HEK293 (cell line): ENCODE results near the gene HTR4.

Experiments
- CTCF ChIA-PET: fragments of 350-600 bp; formaldehyde crosslinking; extraction: SDS; loops from one replicate; lab custom pipeline; 2021; ENCODE audit warnings: antibody characterized with exemption; lab: Yijun Ruan, JAX
- POLR2A ChIA-PET: fragments of 300-600 bp; formaldehyde crosslinking; extraction: SDS; loops from one replicate; lab custom pipeline; 2020; ENCODE audit warnings: antibody characterized with exemption, inconsistent platforms; lab: Yijun Ruan, JAX
- H3K27ac ChIP-seq: fragments of 200-500 bp; sonication (Bioruptor generic); 2 replicates; pipeline ENCODE4 v1.5.1; 2014; ENCODE audit warnings: low read depth, low read length, control low read depth, inconsistent platforms; ENCODE audit errors: extremely low read depth
- H3K36me3 ChIP-seq, 2 experiments: fragments of 200-500 bp in 1 of 2; sonication (Bioruptor generic) in 1 of 2; 1 replicate in 1 of 2; 2 replicates in 1 of 2; pipeline ENCODE4 v1.5.1; 2014 to 2017; ENCODE audit warnings: inconsistent platforms in 2 of 2, low read length in 2 of 2; ENCODE audit not compliant: control insufficient read depth in 2 of 2, insufficient read depth in 1 of 2
- H3K4me1 ChIP-seq: fragments of 200-500 bp; sonication (Bioruptor generic); 2 replicates; pipeline ENCODE4 v1.5.1; 2014; ENCODE audit warnings: mild to moderate bottlenecking, low read length, inconsistent platforms; ENCODE audit not compliant: control insufficient read depth, insufficient read depth
- H3K4me3 ChIP-seq: 2 replicates; pipeline ENCODE4 v1.5.1; 2011; ENCODE audit warnings: low read depth, mild to moderate bottlenecking, control low read depth, low read length, moderate library complexity
- H3K9me3 ChIP-seq: fragments of 200-500 bp; sonication (Bioruptor generic); 2 replicates; pipeline ENCODE4 v1.5.1; 2014; ENCODE audit warnings: low read depth, low read length, inconsistent platforms; ENCODE audit not compliant: control insufficient read depth, insufficient read depth
- GLIS1 ChIP-seq: fragments of 450-650 bp; formaldehyde crosslinking; IDR thresholded peaks from 2 replicates; pipeline ENCODE4 v1.5.1; 2016; ENCODE audit warnings: missing biosample characterization, missing genetic modification characterization
- KLF9 ChIP-seq: fragments of 450-650 bp; formaldehyde crosslinking; IDR thresholded peaks from 2 replicates; pipeline ENCODE4 v1.5.1; 2016; ENCODE audit warnings: missing biosample characterization, missing genetic modification characterization, low read depth
- OSR2 ChIP-seq: fragments of 450-650 bp; formaldehyde crosslinking; IDR thresholded peaks from 2 replicates; pipeline ENCODE4 v1.5.1; 2016; ENCODE audit warnings: missing biosample characterization, missing genetic modification characterization
- TRIM28 ChIP-seq: IDR thresholded peaks from 2 replicates; pipeline ENCODE4 v1.6.1; 2011; ENCODE audit warnings: low read length, control low read depth, borderline replicate concordance
- ZBTB8A ChIP-seq: fragments of 450-650 bp; formaldehyde crosslinking; IDR thresholded peaks from 2 replicates; pipeline ENCODE4 v1.5.1; 2016; ENCODE audit warnings: missing biosample characterization, missing genetic modification characterization
- ZNF132 ChIP-seq: fragments of 450-650 bp; formaldehyde crosslinking; IDR thresholded peaks from 2 replicates; pipeline ENCODE4 v1.5.1; 2017; ENCODE audit warnings: missing biosample characterization, missing genetic modification characterization, borderline replicate concordance
- ZNF324 ChIP-seq: fragments of 450-650 bp; formaldehyde crosslinking; IDR thresholded peaks from 2 replicates; pipeline ENCODE4 v1.5.1; 2016; ENCODE audit warnings: missing biosample characterization, missing genetic modification characterization
- ZNF37A ChIP-seq: fragments of 450-650 bp; IDR thresholded peaks from 2 replicates; pipeline ENCODE4 v1.5.1; 2018; ENCODE audit warnings: missing biosample characterization, missing genetic modification characterization
- ZNF48 ChIP-seq: fragments of 450-650 bp; formaldehyde crosslinking; IDR thresholded peaks from 2 replicates; pipeline ENCODE4 v1.5.1; 2016; ENCODE audit warnings: missing biosample characterization, missing genetic modification characterization
- ZNF600 ChIP-seq: fragments of 450-650 bp; formaldehyde crosslinking; IDR thresholded peaks from 2 replicates; pipeline ENCODE4 v1.5.1; 2016; ENCODE audit warnings: missing biosample characterization, missing genetic modification characterization
- ZSCAN30 ChIP-seq: fragments of 450-650 bp; IDR thresholded peaks from 2 replicates; pipeline ENCODE4 v1.5.1; 2018; ENCODE audit warnings: missing biosample characterization, mild to moderate bottlenecking, missing genetic modification characterization, moderate library complexity
- TF ChIP-seq, protein P1 (sequence below): fragments of 450-650 bp; formaldehyde crosslinking; IDR thresholded peaks from 2 replicates; pipeline ENCODE4 v1.5.1; 2016; ENCODE audit warnings: missing biosample characterization, missing genetic modification characterization
- TF ChIP-seq, protein P2 (sequence below): fragments of 450-650 bp; formaldehyde crosslinking; IDR thresholded peaks from 2 replicates; pipeline ENCODE4 v1.5.1; 2016; ENCODE audit warnings: missing biosample characterization, missing genetic modification characterization
- TF ChIP-seq, protein P3 (sequence below): fragments of 450-650 bp; formaldehyde crosslinking; IDR thresholded peaks from 2 replicates; pipeline ENCODE4 v1.5.1; 2016; ENCODE audit warnings: missing biosample characterization, missing genetic modification characterization, borderline replicate concordance
- TF ChIP-seq, protein P4 (sequence below): fragments of 450-650 bp; formaldehyde crosslinking; IDR thresholded peaks from 2 replicates; pipeline ENCODE4 v1.5.1; 2017; ENCODE audit warnings: missing biosample characterization, missing genetic modification characterization
- TF ChIP-seq, protein P5 (sequence below): fragments of 450-650 bp; formaldehyde crosslinking; IDR thresholded peaks from 2 replicates; pipeline ENCODE4 v1.5.1; 2016; ENCODE audit warnings: missing biosample characterization, missing genetic modification characterization, low read depth

HTR4 gene

DNA sequence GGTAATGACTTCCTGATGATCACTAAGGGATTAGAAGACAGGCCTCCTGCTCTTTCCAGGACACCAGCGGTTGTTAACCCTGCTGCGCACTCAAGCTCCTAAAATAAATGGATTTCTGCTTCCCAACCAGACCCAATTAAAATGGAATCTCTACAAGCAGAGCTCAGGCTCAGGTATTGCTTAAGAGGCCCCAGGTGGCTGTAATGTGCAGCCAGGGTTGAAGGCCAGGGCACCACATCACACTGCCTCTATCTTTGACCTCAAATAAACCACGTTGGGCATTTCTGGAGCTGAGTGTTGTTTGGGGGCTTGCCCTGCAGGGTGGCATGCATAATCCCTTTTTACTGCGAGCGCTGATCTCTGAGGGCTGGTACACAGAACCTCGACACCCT is 162.5 kb downstream of the HTR4 start:
- Histone ChIP-seq H3K4me1 (no peaks in the 10 kb centered on the region), H3K27ac (no peak overlapping the region), H3K4me3 (no peak overlapping the region), H3K36me3 (no peaks in the 10 kb centered on the region), H3K9me3 (no peaks in the 10 kb centered on the region)
- TF ChIP-seq ZNF600 (no peak), GLIS1 (no peak), ZNF132 (tag by site-specific recombination) (no peak), ZNF48 (tag by site-specific recombination) (no peak), TRIM28 (no peak)
- TF ChIP-seq, protein P1, sequence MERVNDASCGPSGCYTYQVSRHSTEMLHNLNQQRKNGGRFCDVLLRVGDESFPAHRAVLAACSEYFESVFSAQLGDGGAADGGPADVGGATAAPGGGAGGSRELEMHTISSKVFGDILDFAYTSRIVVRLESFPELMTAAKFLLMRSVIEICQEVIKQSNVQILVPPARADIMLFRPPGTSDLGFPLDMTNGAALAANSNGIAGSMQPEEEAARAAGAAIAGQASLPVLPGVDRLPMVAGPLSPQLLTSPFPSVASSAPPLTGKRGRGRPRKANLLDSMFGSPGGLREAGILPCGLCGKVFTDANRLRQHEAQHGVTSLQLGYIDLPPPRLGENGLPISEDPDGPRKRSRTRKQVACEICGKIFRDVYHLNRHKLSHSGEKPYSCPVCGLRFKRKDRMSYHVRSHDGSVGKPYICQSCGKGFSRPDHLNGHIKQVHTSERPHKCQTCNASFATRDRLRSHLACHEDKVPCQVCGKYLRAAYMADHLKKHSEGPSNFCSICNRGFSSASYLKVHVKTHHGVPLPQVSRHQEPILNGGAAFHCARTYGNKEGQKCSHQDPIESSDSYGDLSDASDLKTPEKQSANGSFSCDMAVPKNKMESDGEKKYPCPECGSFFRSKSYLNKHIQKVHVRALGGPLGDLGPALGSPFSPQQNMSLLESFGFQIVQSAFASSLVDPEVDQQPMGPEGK (tag by site-specific recombination), result no peak
- TF ChIP-seq, protein P2, sequence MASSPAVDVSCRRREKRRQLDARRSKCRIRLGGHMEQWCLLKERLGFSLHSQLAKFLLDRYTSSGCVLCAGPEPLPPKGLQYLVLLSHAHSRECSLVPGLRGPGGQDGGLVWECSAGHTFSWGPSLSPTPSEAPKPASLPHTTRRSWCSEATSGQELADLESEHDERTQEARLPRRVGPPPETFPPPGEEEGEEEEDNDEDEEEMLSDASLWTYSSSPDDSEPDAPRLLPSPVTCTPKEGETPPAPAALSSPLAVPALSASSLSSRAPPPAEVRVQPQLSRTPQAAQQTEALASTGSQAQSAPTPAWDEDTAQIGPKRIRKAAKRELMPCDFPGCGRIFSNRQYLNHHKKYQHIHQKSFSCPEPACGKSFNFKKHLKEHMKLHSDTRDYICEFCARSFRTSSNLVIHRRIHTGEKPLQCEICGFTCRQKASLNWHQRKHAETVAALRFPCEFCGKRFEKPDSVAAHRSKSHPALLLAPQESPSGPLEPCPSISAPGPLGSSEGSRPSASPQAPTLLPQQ (tag by site-specific recombination), result no peak
- TF ChIP-seq, protein P3, sequence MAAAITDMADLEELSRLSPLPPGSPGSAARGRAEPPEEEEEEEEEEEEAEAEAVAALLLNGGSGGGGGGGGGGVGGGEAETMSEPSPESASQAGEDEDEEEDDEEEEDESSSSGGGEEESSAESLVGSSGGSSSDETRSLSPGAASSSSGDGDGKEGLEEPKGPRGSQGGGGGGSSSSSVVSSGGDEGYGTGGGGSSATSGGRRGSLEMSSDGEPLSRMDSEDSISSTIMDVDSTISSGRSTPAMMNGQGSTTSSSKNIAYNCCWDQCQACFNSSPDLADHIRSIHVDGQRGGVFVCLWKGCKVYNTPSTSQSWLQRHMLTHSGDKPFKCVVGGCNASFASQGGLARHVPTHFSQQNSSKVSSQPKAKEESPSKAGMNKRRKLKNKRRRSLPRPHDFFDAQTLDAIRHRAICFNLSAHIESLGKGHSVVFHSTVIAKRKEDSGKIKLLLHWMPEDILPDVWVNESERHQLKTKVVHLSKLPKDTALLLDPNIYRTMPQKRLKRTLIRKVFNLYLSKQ (tag by site-specific recombination), result no peak
- CTCF ChIA-PET, result interaction anchor here (0.6 to 1.6 kb wide), 3 partner anchors 9 to 542 kb away, joined by 3 to 6 read pairs (median 3); no protein-coding TSS in a partner anchor
- POLR2A ChIA-PET, result no interaction called here

DNA sequence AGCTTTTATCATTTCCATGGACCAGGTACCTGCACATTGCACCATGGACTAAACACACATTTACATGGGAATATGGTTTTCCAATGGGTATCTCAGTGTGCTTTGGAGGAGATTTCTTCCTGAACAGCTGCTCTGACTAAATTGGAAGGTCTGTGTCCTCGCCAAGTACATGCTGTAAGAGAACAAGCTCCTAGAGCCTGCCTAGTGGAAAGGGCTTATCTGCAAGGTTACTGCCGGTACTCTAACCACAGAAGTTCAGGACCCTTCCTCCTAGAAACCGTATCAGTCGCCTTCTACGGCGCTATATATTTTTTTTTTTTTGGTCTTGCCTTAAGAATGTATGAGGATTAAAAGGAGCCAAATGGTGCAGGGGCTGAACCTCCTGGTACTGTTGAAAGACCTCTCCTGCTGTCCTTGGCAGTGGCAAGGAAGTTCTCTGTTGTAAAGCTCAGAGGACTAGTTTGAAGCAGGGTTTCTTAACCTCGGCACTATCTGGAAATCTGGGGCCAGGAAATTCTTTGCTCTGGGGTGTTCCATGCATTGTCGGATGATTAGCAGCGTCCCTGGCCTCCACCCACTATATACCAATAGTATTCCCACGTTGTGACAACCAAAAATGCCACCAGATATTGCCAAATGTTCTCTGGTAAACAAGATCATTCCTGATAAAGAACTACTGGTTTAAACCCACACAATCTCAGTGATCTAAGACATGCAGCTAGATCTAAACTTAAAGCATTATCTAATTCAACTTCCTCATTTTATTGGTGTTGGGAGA is 163.1 kb downstream of the HTR4 start:
- no peaks in the 10 kb centered on the region for H3K9me3 ChIP-seq
- no peak overlapping the region for H3K4me3 ChIP-seq
- TF ChIP-seq ZSCAN30, result no peak
- no peak for TF ChIP-seq ZNF48 (tag by site-specific recombination)
- TF ChIP-seq, protein P4, sequence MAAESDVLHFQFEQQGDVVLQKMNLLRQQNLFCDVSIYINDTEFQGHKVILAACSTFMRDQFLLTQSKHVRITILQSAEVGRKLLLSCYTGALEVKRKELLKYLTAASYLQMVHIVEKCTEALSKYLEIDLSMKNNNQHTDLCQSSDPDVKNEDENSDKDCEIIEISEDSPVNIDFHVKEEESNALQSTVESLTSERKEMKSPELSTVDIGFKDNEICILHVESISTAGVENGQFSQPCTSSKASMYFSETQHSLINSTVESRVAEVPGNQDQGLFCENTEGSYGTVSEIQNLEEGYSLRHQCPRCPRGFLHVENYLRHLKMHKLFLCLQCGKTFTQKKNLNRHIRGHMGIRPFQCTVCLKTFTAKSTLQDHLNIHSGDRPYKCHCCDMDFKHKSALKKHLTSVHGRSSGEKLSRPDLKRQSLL (tag by site-specific recombination), result no peak
- no peak for TF ChIP-seq ZNF324
- TF ChIP-seq ZBTB8A (tag by site-specific recombination), result no peak
- TF ChIP-seq ZNF37A, result no peak
- TF ChIP-seq, protein P5, sequence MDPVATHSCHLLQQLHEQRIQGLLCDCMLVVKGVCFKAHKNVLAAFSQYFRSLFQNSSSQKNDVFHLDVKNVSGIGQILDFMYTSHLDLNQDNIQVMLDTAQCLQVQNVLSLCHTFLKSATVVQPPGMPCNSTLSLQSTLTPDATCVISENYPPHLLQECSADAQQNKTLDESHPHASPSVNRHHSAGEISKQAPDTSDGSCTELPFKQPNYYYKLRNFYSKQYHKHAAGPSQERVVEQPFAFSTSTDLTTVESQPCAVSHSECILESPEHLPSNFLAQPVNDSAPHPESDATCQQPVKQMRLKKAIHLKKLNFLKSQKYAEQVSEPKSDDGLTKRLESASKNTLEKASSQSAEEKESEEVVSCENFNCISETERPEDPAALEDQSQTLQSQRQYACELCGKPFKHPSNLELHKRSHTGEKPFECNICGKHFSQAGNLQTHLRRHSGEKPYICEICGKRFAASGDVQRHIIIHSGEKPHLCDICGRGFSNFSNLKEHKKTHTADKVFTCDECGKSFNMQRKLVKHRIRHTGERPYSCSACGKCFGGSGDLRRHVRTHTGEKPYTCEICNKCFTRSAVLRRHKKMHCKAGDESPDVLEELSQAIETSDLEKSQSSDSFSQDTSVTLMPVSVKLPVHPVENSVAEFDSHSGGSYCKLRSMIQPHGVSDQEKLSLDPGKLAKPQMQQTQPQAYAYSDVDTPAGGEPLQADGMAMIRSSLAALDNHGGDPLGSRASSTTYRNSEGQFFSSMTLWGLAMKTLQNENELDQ (tag by site-specific recombination), result no peak
- TF ChIP-seq OSR2 (tag by site-specific recombination), result no peak
- TF ChIP-seq KLF9 (tag by site-specific recombination), result no peak
- no peaks in the 10 kb centered on the region for H3K4me1 ChIP-seq
- no peak overlapping the region for H3K27ac ChIP-seq
- ChIA-PET CTCF (interaction anchor here (0.6 to 1.6 kb wide), 3 partner anchors 8 to 543 kb away, joined by 3 to 6 read pairs (median 3); no protein-coding TSS in a partner anchor), POLR2A (no interaction called here)
- H3K36me3 ChIP-seq, result no peaks in the 10 kb centered on the region
